ENCODE results near the gene NCAM2.

Gene NCAM2

GRCh38 chr21:21103692-21104091, 105.5 kb downstream of the NCAM2 start:
- Histone ChIP-seq H4K20me1 (ENCODE audit: insufficient read depth, low read length, poor library complexity, severe bottlenecking) (no peaks in the 10 kb centered on the region), H3K36me3 (ENCODE audit: insufficient read depth, low read length) (no peaks in the 10 kb centered on the region), H3K4me1 (ENCODE audit: insufficient read depth, low read length, poor library complexity, severe bottlenecking) (no peaks in the 10 kb centered on the region), H3K9ac (ENCODE audit: low read depth, low read length, poor library complexity, severe bottlenecking) (no peak overlapping the region), H3F3A (ENCODE audit: low read depth) (no peaks in the 10 kb centered on the region), H3K27me3 (ENCODE audit: insufficient read depth, low read length, poor library complexity, severe bottlenecking) (no peaks in the 10 kb centered on the region), H3K9me2 (replicated peaks; ENCODE audit: low read depth, low read length) (no peaks in the 10 kb centered on the region), H2AFZ (ENCODE audit: low read length) (no peak overlapping the region), H3K9me3 (ENCODE audit: insufficient read depth, low read depth, low read length) (no peaks in the 10 kb centered on the region), H3K4me3 (ENCODE audit: low read length, poor library complexity, severe bottlenecking) (no peak overlapping the region), H3K79me2 (ENCODE audit: insufficient read depth, low read length) (no peaks in the 10 kb centered on the region), H3K4me2 (ENCODE audit: low read depth, low read length, poor library complexity, severe bottlenecking) (no peak overlapping the region)
- TF ChIP-seq EZH2phosphoT487 (IDR thresholded peaks at IDR 0.05; ENCODE audit: borderline replicate concordance) (no peak), CTCF (conservative IDR thresholded peaks at IDR 0.05; ENCODE audit: low read length) (no peak)

GRCh38 chr21:21109736-21110135, 111.5 kb downstream of the NCAM2 start:
- Histone ChIP-seq H3K9me2 (replicated peaks; ENCODE audit: low read depth, low read length) (no peaks in the 10 kb centered on the region), H2AFZ (ENCODE audit: low read length) (no peak overlapping the region), H3K9me3 (ENCODE audit: insufficient read depth, low read depth, low read length) (no peaks in the 10 kb centered on the region), H3K27me3 (ENCODE audit: insufficient read depth, low read length, poor library complexity, severe bottlenecking) (no peaks in the 10 kb centered on the region), H4K20me1 (ENCODE audit: insufficient read depth, low read length, poor library complexity, severe bottlenecking) (no peaks in the 10 kb centered on the region), H3K9ac (ENCODE audit: low read depth, low read length, poor library complexity, severe bottlenecking) (no peak overlapping the region), H3K36me3 (ENCODE audit: insufficient read depth, low read length) (no peaks in the 10 kb centered on the region), H3K4me3 (ENCODE audit: low read length, poor library complexity, severe bottlenecking) (no peak overlapping the region), H3F3A (ENCODE audit: low read depth) (no peaks in the 10 kb centered on the region), H3K4me2 (ENCODE audit: low read depth, low read length, poor library complexity, severe bottlenecking) (no peak overlapping the region), H3K4me1 (ENCODE audit: insufficient read depth, low read length, poor library complexity, severe bottlenecking) (no peaks in the 10 kb centered on the region), H3K79me2 (ENCODE audit: insufficient read depth, low read length) (no peaks in the 10 kb centered on the region)
- TF ChIP-seq EZH2phosphoT487 (IDR thresholded peaks at IDR 0.05; ENCODE audit: borderline replicate concordance) (no peak), CTCF (conservative IDR thresholded peaks at IDR 0.05; ENCODE audit: low read length) (no peak)

GRCh38 chr21:21111309-21111920, 113.2 kb downstream of the NCAM2 start:
- no peaks in the 10 kb centered on the region for H3K9me3 ChIP-seq (ENCODE audit: insufficient read depth, low read depth, low read length)
- H3K4me1 ChIP-seq (ENCODE audit: insufficient read depth, low read length, poor library complexity, severe bottlenecking): no peaks in the 10 kb centered on the region
- no peak overlapping the region for H3K4me2 ChIP-seq (ENCODE audit: low read depth, low read length, poor library complexity, severe bottlenecking)
- no peaks in the 10 kb centered on the region for H3K79me2 ChIP-seq (ENCODE audit: insufficient read depth, low read length)
- no peaks in the 10 kb centered on the region for H3K36me3 ChIP-seq (ENCODE audit: insufficient read depth, low read length)
- no peak overlapping the region for H3K4me3 ChIP-seq (ENCODE audit: low read length, poor library complexity, severe bottlenecking)
- H4K20me1 ChIP-seq (ENCODE audit: insufficient read depth, low read length, poor library complexity, severe bottlenecking): no peaks in the 10 kb centered on the region
- no peaks in the 10 kb centered on the region for H3F3A ChIP-seq (ENCODE audit: low read depth)
- H3K9ac ChIP-seq (ENCODE audit: low read depth, low read length, poor library complexity, severe bottlenecking): no peak overlapping the region
- H2AFZ ChIP-seq (ENCODE audit: low read length): no peak overlapping the region; the same call in 1 of the 2 replicates
- no peak for TF ChIP-seq CTCF (conservative IDR thresholded peaks at IDR 0.05; ENCODE audit: low read length)
- TF ChIP-seq EZH2phosphoT487 (IDR thresholded peaks at IDR 0.05; ENCODE audit: borderline replicate concordance): no peak
- H3K27me3 ChIP-seq (ENCODE audit: insufficient read depth, low read length, poor library complexity, severe bottlenecking): no peaks in the 10 kb centered on the region
- no peaks in the 10 kb centered on the region for H3K9me2 ChIP-seq (replicated peaks; ENCODE audit: low read depth, low read length)

All from Loucy (cell line).